SH-SY5Y (cell line): ENCODE data around the gene FKBP6.

Experiments used
- GATA2 ChIP-seq: IDR thresholded peaks from 2 replicates; pipeline ENCODE4 v1.6.1; 2011; ENCODE audit warnings: mild to moderate bottlenecking, low read depth, low read length
- GATA3 ChIP-seq: IDR thresholded peaks from 2 replicates; pipeline ENCODE4 v1.6.1; 2011; ENCODE audit warnings: low read depth, mild to moderate bottlenecking, low read length, moderate library complexity

Gene FKBP6

GRCh38 chr7:73340514-73340913, 12.6 kb downstream of the FKBP6 start:
- TF ChIP-seq GATA2 = no peak
- no peak for TF ChIP-seq GATA3

DNA sequence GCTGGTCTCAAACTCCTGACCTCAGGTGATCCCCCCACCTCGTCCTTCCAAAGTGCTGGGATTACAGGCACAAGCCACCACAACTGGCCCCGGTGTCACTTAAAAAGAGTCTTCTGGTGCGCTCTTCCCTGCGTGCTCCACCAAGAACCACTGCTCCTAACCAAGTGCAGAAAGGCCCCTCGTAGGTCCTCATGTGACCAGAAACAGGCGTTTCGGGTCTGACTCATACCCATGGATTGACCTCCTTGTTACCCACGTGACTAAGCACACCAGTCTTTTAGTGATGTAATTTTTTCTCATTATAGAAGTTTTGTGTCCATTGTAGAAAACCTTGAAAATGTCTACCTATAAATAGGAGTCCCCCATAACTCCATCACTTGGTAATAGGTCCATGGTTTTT, 13.9 kb downstream of the FKBP6 start:
- TF ChIP-seq GATA3 (no peak), GATA2 (no peak)

GRCh38 chr7:73342645-73343044, 14.7 kb downstream of the FKBP6 start:
- TF ChIP-seq GATA2 = no peak
- no peak for TF ChIP-seq GATA3

DNA sequence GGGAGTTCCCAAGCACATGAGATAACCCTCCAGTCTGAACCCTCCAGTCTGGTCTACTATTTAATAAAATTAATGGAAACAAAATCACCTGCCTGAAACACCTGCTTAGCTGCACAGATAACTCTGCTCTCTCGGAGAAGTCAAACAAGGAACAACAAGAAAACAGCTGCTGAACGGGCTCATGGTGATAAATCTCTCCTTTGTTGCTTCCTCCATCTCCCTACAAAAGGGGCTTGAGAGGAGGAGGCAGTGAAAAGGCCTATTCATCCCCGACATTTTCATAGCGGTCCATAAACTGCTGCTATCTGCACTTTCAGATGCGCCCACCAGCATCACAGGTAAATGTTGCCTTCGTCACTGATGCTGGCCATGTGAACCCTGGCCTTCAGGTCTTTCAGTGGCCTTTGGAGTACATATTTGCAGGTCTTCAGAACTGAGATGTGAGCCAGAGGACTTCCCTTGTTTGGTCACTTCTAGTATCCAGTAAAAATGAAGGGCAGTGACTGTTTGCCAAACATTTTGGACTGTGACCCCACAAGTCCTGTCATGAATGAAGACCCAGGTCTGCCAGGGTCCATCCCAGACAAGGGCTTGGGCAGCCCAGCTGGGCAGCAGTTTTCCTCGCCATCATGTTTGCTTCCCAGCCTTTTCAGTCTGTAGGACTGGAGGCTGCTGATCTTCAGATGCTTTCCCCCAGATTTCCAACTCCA, 15.9 kb downstream of the FKBP6 start:
- TF ChIP-seq GATA2 (no peak), GATA3 (no peak)

GRCh38 chr7:73345538-73345937, 17.6 kb downstream of the FKBP6 start:
- no peak for TF ChIP-seq GATA3
- no peak for TF ChIP-seq GATA2

DNA sequence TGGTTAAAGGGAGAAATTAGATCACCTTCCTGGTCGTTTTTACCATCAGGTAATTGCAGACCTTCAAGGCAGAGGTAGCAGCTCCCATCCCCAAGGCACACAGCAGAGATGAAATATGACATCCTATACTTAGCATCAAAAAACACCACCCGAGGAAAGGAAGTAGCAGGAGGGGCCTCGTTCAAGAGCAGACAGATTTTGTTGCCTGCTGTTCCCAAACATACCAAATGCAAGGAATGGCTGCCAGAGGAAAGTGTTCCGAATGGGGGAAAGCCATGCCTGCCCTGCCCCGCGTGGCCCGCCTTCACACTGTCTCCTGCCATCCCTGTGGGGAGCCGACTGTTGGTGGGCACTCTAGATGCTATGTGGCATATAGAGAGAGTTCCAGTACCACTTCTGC, 18.0 kb downstream of the FKBP6 start:
- TF ChIP-seq GATA2 = no peak
- no peak for TF ChIP-seq GATA3

DNA sequence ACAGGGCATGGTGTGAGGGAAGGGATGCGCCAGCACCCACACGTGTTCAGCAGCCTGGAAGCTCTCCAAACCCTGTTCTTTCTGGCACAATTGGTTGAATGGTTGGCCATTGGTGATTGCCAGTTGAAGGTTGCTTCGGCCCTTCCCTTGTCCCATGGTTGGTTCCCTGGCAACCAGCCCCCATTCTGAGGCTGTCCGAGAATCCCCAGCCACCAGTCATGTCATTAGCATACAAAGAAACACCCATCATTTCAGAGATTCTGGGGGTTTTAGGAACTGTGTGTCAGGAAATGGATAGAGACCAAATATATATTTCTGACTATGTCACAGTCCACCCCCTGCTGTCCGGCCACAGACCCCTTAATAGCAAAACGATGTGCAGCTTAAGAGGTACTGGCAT, 21.8 kb downstream of the FKBP6 start:
- no peak for TF ChIP-seq GATA3
- TF ChIP-seq GATA2 = no peak

DNA sequence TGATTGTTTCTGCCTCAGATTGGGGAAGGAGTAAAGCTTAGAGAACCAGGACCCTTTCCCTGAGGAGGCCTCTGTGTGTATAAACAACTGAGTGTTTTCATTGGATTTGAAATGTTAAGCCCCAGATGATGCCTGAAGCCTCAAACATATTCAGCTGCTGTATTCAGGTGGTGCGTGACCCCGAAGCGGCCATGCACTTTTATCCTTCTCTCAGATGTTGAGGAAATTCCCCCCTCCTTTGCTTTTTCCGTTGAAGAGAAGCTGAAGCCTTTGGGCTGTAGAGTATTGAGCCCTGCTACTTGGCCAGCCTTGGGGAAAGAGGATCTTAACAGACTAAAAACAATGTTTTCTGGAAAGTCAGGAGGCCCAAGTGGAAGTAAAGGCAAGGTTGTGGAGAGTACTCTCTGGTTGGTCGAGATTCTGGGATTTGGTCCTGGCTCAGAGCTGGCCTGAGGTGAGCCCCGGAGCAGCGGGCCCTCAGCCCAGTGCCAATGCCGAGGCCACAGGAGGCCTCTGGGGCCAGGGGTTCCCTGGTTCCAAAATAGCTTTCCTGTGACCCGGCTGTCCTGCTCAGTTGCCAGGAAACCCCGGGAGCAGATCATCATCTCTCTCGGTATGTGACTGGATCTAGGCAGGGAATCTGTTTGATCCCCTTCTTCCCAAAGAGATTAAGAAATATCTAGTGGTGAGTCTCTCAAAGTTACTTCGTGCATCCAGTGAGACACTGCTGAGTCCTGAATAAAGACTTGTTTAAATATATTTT, 22.5 kb downstream of the FKBP6 start:
- TF ChIP-seq GATA3 (no peak), GATA2 (no peak)

DNA sequence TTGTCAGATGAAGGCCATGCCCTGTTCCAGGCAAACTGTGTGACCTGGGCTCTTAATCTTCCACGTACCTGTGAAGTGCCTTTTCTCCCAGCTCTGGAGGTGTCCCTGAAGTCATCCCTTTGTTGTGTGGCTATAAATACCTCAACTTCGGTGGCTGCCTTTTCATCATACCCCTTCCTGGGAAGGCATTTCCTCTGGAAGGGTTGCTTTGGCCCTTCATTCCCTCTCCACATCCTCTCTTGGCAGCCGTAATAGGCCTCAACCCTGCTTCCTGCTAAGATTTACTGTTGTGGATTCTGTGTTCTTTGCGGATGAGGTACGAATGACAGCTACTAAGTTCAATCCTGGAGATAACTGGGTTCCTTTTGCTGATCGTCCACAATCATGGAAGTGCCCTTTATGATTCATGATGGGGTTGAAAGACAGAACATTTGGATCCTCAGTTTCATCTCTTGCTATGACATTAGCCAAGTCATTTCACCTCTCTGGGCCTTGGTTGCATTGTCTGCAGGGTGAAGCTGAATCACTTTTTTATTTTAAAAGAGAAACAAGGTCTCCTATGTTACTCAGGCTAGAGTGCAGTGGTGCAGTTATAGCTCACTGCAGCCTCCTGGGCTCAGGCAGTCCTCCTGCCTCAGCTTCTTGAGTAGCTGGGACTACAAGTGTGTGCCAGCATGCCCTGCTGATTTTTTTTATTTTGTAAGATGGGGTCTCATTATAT, 23.6 kb downstream of the FKBP6 start:
- no peak for TF ChIP-seq GATA3
- TF ChIP-seq GATA2 = no peak

GRCh38 chr7:73352784-73353183, 24.8 kb downstream of the FKBP6 start:
- no peak for TF ChIP-seq GATA2
- no peak for TF ChIP-seq GATA3

DNA sequence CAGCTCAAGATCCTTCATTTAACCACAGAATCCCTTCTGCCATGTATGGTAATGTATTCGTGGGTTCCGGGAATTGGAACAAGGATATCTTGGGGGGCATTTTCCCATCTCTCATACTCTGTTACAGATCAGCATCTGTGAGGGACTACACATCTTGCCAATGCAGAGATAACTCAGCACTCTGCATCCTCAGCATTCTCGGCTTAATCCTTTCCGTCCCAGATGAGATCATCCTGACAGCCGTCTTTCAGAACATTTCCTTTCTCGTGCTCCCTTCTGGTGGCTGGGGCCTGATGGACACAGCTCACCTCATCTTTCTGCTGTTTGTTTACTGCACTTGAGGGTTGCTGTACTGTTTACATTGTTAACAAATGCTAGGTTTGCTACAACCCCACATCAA, 25.3 kb downstream of the FKBP6 start:
- no peak for TF ChIP-seq GATA3

DNA sequence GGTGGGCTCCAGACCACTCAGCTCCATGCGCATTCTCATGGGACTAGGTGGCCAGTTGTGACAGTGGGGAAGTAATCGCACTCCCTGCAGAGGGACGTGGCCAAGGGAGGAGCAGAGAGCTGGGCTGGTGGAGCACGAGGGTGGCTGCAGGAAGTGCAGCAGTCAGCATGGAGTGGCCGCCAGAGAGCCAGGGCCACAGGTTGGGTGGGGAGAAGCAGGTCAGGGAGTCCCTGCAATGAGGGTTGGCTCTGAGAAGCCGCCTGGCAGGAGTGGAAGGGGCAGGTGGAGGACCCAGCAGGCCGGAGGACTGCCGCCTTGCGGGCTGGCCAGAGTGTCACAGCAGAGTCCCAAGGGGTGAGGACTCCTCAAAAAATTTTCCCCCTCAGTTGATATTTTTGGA, 26.2 kb downstream of the FKBP6 start:
- TF ChIP-seq GATA2 (no peak), GATA3 (no peak)

- TF ChIP-seq GATA2 (no peak), GATA3 (no peak)
Measured at GRCh38 chr7:73354821-73355220, 26.9 kb downstream of the FKBP6 start.

- TF ChIP-seq GATA2 (no peak), GATA3 (no peak)
Measured at GRCh38 chr7:73356159-73356558, 28.2 kb downstream of the FKBP6 start.
